HEK293T (cell line): ENCODE results near the gene ZFYVE26.

Experiments used
- L3MBTL2 ChIP-seq: fragments of 450-650 bp; conservative IDR thresholded peaks from 2 replicates; pipeline ENCODE4 v1.6.1; 2016; ENCODE audit warnings: mild to moderate bottlenecking
- SP1 ChIP-seq: fragments of 450-650 bp; IDR thresholded peaks from 2 replicates; pipeline ENCODE4 v1.6.1; 2017
- ZNF384 ChIP-seq: fragments of 450-650 bp; IDR thresholded peaks from 2 replicates; pipeline ENCODE4 v1.6.1; 2016

DNA sequence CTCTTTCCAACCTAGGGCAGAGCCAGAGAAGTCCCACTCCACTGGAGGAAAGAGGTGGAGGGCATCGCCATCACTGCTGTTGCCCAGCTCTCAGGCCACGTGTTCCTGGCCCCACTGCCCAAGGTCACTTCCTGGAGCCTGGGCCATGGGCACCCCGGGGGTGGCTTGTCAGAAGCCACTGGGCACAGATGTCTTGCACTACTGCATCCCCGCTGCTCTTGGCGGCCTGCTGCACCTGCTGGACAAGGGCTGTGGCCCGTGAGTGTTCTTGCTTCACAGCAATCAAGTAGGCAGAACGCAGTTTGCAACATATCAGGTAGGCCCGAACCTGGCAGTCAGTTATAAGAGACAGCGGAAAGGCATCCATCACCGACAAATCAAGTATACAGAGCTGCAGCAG, 68.1 kb downstream of the ZFYVE26 start:
- TF ChIP-seq L3MBTL2: no peak
- no peak for TF ChIP-seq ZNF384
- TF ChIP-seq SP1: no peak
